ENCODE data around the gene TRPT1. TPM values are rescaled to one million over a fixed set of nuclear protein-coding genes. Genes with fewer than 3 reads are reported as not detected.

The TRPT1 gene
- total and polyA plus RNA-seq, 9 of the 15 experiments (the other 6 are each of a cell fraction or from before 2014, with no cell fraction given) = 4.6 to 41.7 (median 23.1) TPM

GRCh38 chr11:64251016-64251752 lies 25.2 kb upstream of the TRPT1 start, which contains the start of gene PLCB3 (continued):
- TF ChIP-seq, protein P1, sequence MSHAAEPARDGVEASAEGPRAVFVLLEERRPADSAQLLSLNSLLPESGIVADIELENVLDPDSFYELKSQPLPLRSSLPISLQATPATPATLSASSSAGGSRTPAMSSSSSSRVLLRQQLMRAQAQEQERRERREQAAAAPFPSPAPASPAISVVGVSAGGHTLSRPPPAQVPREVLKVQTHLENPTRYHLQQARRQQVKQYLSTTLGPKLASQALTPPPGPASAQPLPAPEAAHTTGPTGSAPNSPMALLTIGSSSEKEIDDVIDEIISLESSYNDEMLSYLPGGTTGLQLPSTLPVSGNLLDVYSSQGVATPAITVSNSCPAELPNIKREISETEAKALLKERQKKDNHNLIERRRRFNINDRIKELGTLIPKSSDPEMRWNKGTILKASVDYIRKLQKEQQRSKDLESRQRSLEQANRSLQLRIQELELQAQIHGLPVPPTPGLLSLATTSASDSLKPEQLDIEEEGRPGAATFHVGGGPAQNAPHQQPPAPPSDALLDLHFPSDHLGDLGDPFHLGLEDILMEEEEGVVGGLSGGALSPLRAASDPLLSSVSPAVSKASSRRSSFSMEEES (CRISPR knock-in tag; IDR thresholded peaks at IDR 0.05) = no peak
- no peak for TF ChIP-seq TEAD2 (tag; IDR thresholded peaks at IDR 0.05)
- no peak for TF ChIP-seq HNRNPL (IDR thresholded peaks at IDR 0.05; ENCODE audit: low read depth, low read length)
- peak; percentile 77; the same call in 1 of the 2 replicates for TF ChIP-seq PHF8 (IDR thresholded peaks at IDR 0.05; ENCODE audit: borderline replicate concordance, low read length)
- no peak for TF ChIP-seq ZFP91 (CRISPR knock-in tag; IDR thresholded peaks at IDR 0.05)
- TF ChIP-seq ZNF224 (CRISPR knock-in tag; IDR thresholded peaks at IDR 0.05) = no peak
- TF ChIP-seq ZBED1 (IDR thresholded peaks at IDR 0.05) = peak; percentile 36; the same call in 1 of the 2 replicates
- no peak for TF ChIP-seq ZNF197 (CRISPR knock-in tag; IDR thresholded peaks at IDR 0.05; ENCODE audit: low read depth)
- no peak for TF ChIP-seq CREB3 (tag; conservative IDR thresholded peaks at IDR 0.05; ENCODE audit: low read depth)
- TF ChIP-seq KAT7 (CRISPR knock-in tag; IDR thresholded peaks at IDR 0.05; ENCODE audit: borderline replicate concordance) = 0 out of 2 replicates have a peak, but pooled peaks have one; percentile 72
- no peak; a peak in 1 of 4 replicates for TF ChIP-seq RCOR1 (IDR thresholded peaks at IDR 0.05; ENCODE audit: borderline replicate concordance in 1 of 2, low read depth in 2 of 2, low read length in 2 of 2)
- TF ChIP-seq RB1 (IDR thresholded peaks at IDR 0.05; ENCODE audit: low read depth) = peak; percentile 55; the same call in 1 of the 2 replicates
- TF ChIP-seq ERF (CRISPR knock-in tag; IDR thresholded peaks at IDR 0.05) = 0 out of 2 replicates have a peak, but pooled peaks have one; percentile 19
- peak in 1 of 2 experiments; percentile 10; a peak in 1 of 4 replicates for TF ChIP-seq KDM4B (IDR thresholded peaks at IDR 0.05; ENCODE audit: borderline replicate concordance in 2 of 2, low read depth in 1 of 2)
- TF ChIP-seq ZBTB7A (IDR thresholded peaks at IDR 0.05; ENCODE audit: borderline replicate concordance, control insufficient read depth, low read depth, low read length) = peak; percentile 97
- TF ChIP-seq, protein P2, sequence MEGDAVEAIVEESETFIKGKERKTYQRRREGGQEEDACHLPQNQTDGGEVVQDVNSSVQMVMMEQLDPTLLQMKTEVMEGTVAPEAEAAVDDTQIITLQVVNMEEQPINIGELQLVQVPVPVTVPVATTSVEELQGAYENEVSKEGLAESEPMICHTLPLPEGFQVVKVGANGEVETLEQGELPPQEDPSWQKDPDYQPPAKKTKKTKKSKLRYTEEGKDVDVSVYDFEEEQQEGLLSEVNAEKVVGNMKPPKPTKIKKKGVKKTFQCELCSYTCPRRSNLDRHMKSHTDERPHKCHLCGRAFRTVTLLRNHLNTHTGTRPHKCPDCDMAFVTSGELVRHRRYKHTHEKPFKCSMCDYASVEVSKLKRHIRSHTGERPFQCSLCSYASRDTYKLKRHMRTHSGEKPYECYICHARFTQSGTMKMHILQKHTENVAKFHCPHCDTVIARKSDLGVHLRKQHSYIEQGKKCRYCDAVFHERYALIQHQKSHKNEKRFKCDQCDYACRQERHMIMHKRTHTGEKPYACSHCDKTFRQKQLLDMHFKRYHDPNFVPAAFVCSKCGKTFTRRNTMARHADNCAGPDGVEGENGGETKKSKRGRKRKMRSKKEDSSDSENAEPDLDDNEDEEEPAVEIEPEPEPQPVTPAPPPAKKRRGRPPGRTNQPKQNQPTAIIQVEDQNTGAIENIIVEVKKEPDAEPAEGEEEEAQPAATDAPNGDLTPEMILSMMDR (IDR thresholded peaks at IDR 0.05 in 2 of 3, conservative IDR thresholded peaks at IDR 0.05 in 1 of 3; ENCODE audit: insufficient read depth in 2 of 3, low read depth in 1 of 3, low read length in 3 of 3) = peak; percentile 60 to 78 (median 63)
- TF ChIP-seq HCFC1 (IDR thresholded peaks at IDR 0.05; ENCODE audit: low read depth, low read length) = 0 out of 2 replicates have a peak, but pooled peaks have one; percentile 3
- TF ChIP-seq YY1 (IDR thresholded peaks at IDR 0.05; ENCODE audit: borderline replicate concordance in 1 of 3, control insufficient read depth in 1 of 3, extremely low read depth in 1 of 3, insufficient read depth in 3 of 3, insufficient read length in 1 of 3, insufficient replicate concordance in 2 of 3, low read depth in 1 of 3, low read length in 2 of 3) = peak in 2 of 3 experiments; percentile 46 to 65
- no peak for TF ChIP-seq GTF2A2 (tag; IDR thresholded peaks at IDR 0.05)
